ENCODE results near the gene NFX1. TPM values are rescaled to one million over a fixed set of nuclear protein-coding genes. Genes with fewer than 3 reads are reported as not detected.
"Not testable (repeated sequence)": the region's sequence is repeated elsewhere in the genome, so short reads cannot be mapped to it uniquely, and the experiment has no call there.

NFX1 gene
- total and polyA plus RNA-seq, 12 donors: 14.5 to 44.1 (median 33.7) TPM

DNA sequence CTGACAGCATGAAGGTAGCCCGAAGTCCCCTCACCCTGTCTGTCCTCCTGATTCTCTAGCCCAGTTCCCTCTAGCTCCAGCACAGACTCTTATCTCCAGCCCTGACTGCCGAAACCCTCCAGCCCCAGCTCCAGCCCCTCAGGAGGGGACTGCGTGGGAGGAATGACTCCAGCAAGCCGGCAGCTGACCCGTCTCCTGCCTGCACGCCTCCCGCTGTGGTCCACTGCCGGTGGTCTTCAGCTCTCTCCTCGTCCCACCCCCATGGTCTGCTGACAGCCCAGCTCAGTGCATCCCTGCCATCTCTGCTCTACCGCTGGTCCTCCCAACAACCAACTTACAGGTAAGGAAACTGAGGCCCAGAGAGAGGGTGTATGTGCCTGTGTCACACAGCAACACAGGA lies 111.5 kb downstream of the NFX1 start:
- DNase-seq, H3K27me3 ChIP-seq, ATAC-seq, H3K36me3 ChIP-seq, H3K9me3 ChIP-seq: not testable (repeated sequence)
- 6 to 35% methylated on average over 9 of the region's 10 CpGs for WGBS, 2 donors
- intact Hi-C loops (cut with DNase I): loop anchor here in 2 of 10 donors (5.0 to 10.0 kb wide), 2 partner anchors 65 to 113 kb away; no protein-coding TSS in a partner anchor
- Histone ChIP-seq H3K4me3 (peak overlapping the region; percentile 38 to 64 (median 58)), H3K27ac (peak overlapping the region; percentile 72 to 96 (median 91)), H3K4me1 (peaks cover 10 to 68% (median 39%) of the 10 kb centered on the region in 9 donors)

- Histone ChIP-seq H3K27ac (peak within 1 kb of the TSS; percentile 72 to 96 (median 91)), H3K4me3 (peak within 1 kb of the TSS; percentile 38 to 64 (median 58)), H3K4me1 (peaks cover 10 to 68% (median 39%) of the 10 kb centered on the region in 9 donors)
- 18 to 20% methylated on average over 10 of the region's 10 CpGs for WGBS, 2 donors
- not testable (repeated sequence) for ATAC-seq, H3K36me3 ChIP-seq, H3K27me3 ChIP-seq, H3K9me3 ChIP-seq
- peak; percentile 68 to 79 for DNase-seq
- intact Hi-C loops (cut with DNase I): loop anchor here in 2 of 10 donors (5.0 to 10.0 kb wide), 2 partner anchors 65 to 112 kb away; no protein-coding TSS in a partner anchor
These were observed 112.1 kb downstream of the NFX1 start, which contains the start of gene AQP7 for GRCh38 chr9:33402371-33402770. AQP7 (minus strand) TSS chr9:33402568; CDS start chr9:33401262, 1,306 bp downstream.

DNA sequence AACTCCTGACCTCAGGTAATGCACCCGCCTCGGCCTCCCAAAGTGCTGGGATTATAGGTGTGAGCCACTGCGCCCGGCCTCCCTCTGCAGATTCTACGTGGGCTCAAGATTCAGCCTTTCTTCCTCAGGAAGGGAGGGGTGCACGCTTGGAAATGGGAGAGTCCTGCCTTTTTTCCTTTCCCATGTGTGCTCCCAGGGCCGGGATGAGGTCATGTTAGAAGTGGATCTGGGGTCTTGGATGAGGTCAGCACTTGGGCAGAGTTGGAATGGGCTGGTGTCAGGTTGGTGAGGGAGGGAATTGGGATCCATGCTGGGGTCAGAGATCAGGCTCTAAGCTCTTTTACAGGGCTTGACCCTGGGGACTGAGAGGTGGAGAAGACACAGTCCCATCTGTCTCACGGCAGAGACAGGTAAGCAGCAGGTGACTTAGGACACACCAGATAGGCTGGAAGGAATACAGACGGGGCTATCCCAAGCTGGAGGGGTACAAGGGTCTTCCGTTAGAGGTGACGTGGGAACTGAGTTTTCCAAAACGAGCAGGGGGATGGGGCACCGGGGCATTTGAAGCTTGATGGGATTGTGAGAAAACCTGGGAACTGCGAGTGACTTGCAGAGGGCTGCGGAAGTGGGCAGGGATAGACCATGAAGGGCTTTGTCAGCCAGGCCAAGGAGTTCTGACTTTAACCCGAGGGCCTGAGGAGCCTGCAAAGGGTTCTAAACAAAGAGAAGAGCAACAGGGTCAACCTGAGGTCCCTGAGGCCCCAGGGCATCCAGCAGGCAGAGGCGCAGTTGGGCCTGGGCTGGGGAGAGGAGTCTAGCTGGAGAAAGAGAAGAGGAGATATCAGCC lies 113.8 kb downstream of the NFX1 start:
- Histone ChIP-seq H3K4me3 (no peak overlapping the region), H3K27me3 (no peaks in the 10 kb centered on the region), H3K4me1 (peaks cover 10 to 64% (median 39%) of the 10 kb centered on the region in 9 donors), H3K9me3 (no peaks in the 10 kb centered on the region), H3K36me3 (peaks cover 0 to 8% (median 0%) of the 10 kb centered on the region in 9 donors), H3K27ac (peak overlapping the region in 8 of 10 donors; percentile 84 to 96 (median 92))
- WGBS, 2 donors: 72 to 75% methylated on average over 17 of the region's 17 CpGs
- peak; percentile 48 to 91 (median 75) for ATAC-seq
- DNase-seq: no peak
- intact Hi-C loops (cut with DNase I): loop anchor here in 2 of 10 donors (1.0 to 10.0 kb wide), 4 partner anchors 13 to 111 kb away; no protein-coding TSS in a partner anchor
- no peak for TF ChIP-seq CTCF (IDR thresholded peaks at IDR 0.05)

DNA sequence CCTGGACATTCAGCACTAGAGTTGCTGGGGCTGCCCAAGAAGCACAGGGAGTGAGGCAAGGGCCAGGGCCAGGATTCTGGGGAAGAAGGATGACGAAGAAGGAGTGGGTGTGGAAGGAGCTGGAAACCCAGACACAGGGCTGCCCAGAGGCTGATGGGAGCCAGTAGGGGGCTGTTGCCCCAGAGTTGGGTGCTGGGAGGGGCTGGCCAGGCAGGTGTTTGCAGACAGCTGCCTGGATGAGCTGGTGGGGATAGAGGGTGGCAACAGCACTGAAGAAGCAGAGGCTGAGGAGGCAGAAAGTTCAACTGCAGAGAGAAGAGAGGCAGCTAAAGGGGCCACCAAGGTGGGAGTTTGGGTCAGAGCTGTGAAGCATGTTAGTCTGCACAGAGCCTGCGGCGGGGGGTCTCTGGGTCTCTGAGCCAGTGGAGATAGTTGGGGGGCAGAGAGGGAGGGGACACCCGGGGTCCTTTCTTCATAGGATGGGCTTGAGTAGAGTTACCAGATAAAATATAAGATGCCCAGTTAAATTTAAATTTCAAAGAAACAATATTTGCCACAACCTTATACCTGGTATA lies 114.6 kb downstream of the NFX1 start:
- ATAC-seq (peak in 6 of 8 donors; percentile 16 to 61 (median 42)), DNase-seq (no peak)
- peak overlapping the region in 8 of 10 donors; percentile 84 to 96 (median 92) for H3K27ac ChIP-seq
- H3K4me3 ChIP-seq: no peak overlapping the region
- no peaks in the 10 kb centered on the region for H3K27me3 ChIP-seq
- H3K9me3 ChIP-seq: no peaks in the 10 kb centered on the region
- TF ChIP-seq CTCF (IDR thresholded peaks at IDR 0.05): no peak
- intact Hi-C loops (cut with DNase I): loop anchor here in 5 of 10 donors (2.0 to 10.0 kb wide), 6 partner anchors 33 to 110 kb away; partner anchors contain the start of gene AQP3 (in 2 of the 5)
- peaks cover 10 to 59% (median 39%) of the 10 kb centered on the region in 9 donors for H3K4me1 ChIP-seq
- WGBS, 2 donors: 90% methylated on average over 4 of the region's 4 CpGs
- peaks cover 0 to 6% (median 0%) of the 10 kb centered on the region in 9 donors for H3K36me3 ChIP-seq

DNA sequence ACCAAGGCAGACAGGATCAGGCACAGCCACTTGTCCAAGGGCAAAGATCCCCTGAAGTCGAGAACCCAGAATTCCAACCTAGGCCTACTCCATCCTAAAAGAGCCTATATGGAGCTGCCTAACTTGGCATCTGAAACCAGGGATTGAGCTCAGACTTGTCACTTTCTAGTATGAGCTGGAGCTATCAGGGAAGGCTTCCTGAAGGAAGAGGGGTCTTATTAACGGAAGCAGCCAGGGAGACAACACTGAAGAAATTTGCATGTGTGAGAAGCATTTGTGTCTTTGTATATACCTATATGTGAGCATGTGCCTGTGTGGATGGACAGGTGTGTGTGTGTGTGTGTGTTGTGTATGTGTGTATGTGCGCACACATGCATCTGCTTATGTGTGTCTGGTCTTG lies 116.7 kb downstream of the NFX1 start:
- intact Hi-C loops (cut with DNase I): loop anchor here in 5 of 10 donors (2.0 to 10.0 kb wide), 5 partner anchors 35 to 108 kb away; partner anchors contain the start of gene AQP3 (in 2 of the 5)
- DNase-seq (no peak), ATAC-seq (no peak)
- Histone ChIP-seq H3K27me3 (no peaks in the 10 kb centered on the region), H3K4me1 (peaks cover 10 to 41% (median 30%) of the 10 kb centered on the region in 9 donors), H3K27ac (no peak overlapping the region), H3K36me3 (no peaks in the 10 kb centered on the region), H3K4me3 (no peak overlapping the region), H3K9me3 (no peaks in the 10 kb centered on the region)
- TF ChIP-seq CTCF (IDR thresholded peaks at IDR 0.05): no peak
- 98 to 99% methylated on average over 3 of the region's 3 CpGs for WGBS, 2 donors
